ENCODE measurements around the gene NALCN.

DNA sequence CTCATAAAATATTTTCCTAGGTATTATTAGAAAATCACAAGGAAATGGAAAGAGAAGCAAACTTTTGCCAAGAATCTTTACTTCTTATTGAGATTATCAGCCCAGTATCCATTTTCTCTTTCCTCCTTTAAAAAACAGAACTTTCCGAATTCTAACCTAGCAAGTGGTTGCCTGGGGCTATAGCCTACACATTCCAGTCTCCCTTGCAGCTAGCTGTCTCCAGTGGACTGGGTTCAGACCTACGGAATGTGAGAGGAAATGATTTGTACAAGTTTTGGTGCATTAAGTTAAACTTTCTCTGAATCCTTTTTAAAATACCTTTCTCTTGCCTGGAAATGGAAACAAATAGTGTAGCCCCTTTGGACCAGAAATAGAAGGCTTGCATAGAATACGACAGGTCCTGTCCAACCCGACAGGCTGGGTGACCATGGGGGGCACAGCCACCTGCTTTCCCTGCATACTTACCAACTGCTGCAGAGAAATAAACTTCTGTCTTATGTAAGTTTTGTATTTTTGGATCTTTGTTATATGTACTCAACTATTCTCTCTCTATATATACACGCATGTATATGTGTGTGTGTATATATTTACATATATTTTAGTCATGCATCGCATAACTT is 185.9 kb downstream of the NALCN start:
- TF ChIP-seq CTCF (IDR thresholded peaks at IDR 0.05; ENCODE audit: low read depth, low read length, missing input control) (no peak), MAX (IDR thresholded peaks at IDR 0.05) (no peak), REST (IDR thresholded peaks at IDR 0.05) (no peak), TAF1 (conservative IDR thresholded peaks at IDR 0.05) (no peak), HNF4A (conservative IDR thresholded peaks at IDR 0.05) (no peak), ATF3 (IDR thresholded peaks at IDR 0.05) (no peak), RAD21 (IDR thresholded peaks at IDR 0.05) (no peak)

All from liver (tissue), 3 donors.